H54 (cell line): ENCODE results near the gene RPL39L.

Source experiments
- DNase-seq: peaks from one replicate; pipeline ENCODE4 v3.0.0; 2011; ENCODE audit warnings: low spot score, mixed read lengths; ENCODE audit not compliant: insufficient read length
- FAIRE-seq: peaks from 3 replicates; lab custom pipeline; 2011; peaks lifted over from hg19 to GRCh38; lab: Jason Lieb, UNC
- POLR2A ChIP-seq: IDR thresholded peaks from 2 replicates; pipeline ENCODE4 v1.6.1; 2011; ENCODE audit warnings: low read depth, mild to moderate bottlenecking, low read length

Gene RPL39L

DNA sequence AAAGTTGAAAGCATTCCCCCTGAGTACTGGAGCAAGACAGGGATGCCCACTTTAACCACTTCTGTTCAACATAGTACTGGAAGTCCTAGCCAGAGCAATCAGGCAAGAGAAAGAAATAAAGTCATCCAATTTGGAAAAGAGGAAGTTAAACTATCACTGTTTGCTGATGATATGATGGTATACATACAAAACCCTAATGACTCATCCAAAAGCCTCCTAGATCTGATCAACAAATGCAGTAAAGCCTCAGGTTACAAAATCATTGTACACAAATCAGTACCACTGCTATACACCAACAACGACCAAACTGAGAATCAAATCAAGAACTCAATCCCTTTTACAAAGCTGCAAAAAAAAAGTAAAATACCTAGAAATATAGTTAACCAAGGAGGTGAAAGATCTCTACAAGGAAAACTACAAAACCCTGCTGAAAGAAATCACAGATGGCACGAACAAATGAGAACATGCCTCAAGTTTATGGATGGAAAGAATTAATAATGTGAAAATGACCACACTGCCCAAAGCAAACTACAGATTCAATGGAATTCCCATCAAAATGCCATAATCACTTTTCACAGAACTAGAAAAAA is 40.3 kb downstream of the RPL39L start:
- no peak for TF ChIP-seq POLR2A
- no peak for DNase-seq
- peak; percentile 67 for FAIRE-seq

DNA sequence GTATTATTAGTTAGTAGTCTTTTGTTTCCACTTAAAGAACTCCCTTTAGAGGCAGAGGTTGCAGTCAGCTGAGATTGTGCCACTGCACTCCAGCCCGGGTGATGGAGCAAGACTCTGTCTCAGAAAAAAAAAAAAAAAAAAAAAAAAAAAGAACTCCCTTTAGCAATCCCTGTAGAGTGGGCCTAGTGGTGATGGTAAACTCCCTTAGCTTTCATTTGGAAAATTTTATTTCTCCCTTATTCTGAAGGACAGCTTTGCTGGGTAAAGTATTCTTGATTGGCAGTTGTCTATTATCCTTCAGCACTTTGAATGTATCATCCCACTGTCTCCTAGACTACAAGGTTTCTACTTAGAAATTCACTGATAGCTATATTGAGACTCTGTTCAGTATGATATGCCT is 46.0 kb downstream of the RPL39L start:
- no peak for TF ChIP-seq POLR2A
- no peak for DNase-seq
- no peak for FAIRE-seq

DNA sequence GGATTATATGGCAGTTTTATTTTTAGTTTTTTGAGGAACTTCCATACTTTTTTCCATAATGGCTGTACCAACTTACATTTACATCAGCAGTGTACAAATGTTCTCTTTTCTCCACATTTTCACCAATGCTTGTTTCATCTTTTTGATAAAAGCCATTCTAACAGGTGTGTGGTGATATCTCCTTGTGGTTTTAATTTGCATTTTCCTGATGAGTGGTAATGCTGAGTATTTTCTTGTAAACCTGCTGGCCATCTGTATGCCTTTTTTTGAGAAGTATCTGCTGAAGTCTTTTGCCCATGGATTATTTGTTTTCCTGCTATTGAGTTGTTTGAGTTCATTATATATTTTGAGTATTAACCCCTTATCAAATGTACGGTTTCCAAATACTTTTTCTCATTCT is 50.6 kb downstream of the RPL39L start:
- FAIRE-seq = no peak
- TF ChIP-seq POLR2A = no peak

DNA sequence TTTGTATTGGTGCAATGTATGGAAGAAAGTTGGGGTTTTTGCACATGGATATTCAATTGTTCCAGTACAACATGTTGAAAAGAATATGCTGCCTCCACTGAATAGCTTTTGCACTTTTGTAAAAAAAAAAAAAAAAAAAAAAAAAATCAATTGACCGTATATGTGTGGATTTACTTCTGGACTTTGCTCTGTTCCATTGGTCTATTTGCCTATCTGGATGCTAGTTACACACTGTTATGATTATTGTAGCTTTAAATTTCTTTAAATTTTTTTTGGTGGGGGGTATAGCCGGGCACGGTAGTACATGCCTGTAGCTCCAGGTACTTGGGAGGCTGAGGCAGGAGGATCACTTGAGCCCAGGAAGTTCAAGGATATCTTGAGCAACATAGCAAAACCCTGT is 52.5 kb downstream of the RPL39L start:
- no peak for TF ChIP-seq POLR2A
- DNase-seq = no peak
- no peak for FAIRE-seq

More for the DNA sequence above, 50.6 kb downstream of the RPL39L start:
- no peak for DNase-seq

DNA sequence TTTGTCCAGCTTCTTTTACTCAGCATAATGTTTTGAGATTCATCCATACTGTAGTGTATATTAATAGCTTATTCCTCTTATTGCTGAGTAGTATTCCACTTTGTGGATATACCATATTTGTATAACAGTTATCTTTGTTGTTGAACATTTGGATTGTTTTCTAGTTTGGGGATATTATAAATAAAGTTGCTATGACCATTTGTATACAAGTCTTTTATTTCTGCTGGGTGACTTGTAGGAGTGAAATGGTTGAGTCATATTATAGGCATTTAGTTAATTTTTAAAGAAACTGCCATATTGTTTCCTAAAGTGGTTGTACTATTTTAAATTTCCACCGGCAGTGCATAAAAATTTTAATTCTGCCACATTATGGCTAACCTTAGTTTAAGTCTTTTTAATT is 53.4 kb downstream of the RPL39L start:
- DNase-seq = no peak
- no peak for TF ChIP-seq POLR2A
- peak; percentile 41 for FAIRE-seq

DNA sequence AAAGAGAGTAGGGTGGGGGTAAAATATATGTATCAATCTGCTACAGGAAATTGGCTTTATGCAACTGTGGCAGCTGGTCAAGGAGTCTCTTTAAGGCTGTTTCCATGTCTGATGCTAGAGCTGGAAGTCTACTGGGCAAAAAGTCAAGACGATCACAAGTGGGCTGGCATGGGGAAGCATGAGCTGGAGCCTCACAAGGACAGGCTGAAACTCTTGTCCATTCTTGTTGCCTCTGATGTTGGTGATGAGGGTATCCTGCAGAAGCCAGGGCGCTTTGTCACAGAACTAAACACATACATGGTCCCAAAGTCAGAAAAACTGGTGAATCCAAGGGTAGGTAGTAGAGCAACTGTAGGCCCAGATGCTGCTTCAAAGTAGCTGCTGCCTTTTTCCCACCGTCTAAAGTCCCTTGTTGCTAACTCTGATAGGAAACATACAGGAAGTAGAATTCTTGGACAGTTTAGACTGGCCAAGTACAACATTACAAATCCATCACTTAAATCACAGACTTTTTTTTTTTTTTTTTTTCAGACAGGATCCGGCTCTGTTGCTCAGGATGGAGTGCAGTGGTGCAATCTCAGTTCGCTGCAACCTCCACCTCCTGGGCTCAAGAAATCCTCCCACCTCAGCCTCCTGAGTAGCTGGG is 54.2 kb downstream of the RPL39L start:
- TF ChIP-seq POLR2A = no peak
- DNase-seq (no peak), FAIRE-seq (no peak)

DNA sequence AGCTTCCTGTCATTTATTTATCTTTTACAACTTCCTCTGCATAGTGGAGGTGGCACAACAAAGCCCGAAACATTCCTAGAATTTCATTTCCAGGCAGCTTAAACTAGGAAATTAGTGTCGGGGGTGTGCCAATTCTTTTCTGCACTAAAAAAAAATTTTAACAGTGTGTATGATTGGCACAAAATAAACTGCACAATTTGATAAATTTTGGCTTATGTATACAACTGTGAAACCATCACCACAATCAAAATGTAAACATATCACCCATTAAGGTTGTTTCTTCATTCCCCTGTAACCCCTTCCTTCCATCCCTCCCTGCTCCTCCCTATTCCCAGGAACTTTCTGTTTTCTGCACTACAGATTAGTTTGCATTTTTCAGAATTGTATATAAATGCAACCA is 54.7 kb downstream of the RPL39L start:
- FAIRE-seq (no peak), DNase-seq (no peak)
- no peak for TF ChIP-seq POLR2A

DNA sequence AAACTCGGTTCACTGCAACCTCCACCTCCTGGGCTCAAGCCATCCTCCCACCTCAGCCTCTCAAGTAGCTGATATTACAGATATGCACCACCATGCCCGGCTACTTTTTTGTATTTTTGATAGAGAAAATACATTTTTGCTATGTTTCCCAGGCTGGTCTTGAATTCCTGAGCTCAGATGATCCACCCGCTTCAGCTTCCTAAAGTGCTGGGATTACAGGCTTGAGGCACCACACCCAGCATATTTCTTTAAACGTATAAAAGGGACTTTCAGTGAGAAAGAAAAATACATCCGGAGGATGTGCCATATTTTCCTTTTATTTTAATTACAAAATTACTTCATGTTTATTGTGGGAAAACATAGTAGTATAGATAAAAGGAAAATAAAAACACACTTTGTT is 55.2 kb downstream of the RPL39L start:
- FAIRE-seq (no peak), DNase-seq (no peak)
- no peak for TF ChIP-seq POLR2A

DNA sequence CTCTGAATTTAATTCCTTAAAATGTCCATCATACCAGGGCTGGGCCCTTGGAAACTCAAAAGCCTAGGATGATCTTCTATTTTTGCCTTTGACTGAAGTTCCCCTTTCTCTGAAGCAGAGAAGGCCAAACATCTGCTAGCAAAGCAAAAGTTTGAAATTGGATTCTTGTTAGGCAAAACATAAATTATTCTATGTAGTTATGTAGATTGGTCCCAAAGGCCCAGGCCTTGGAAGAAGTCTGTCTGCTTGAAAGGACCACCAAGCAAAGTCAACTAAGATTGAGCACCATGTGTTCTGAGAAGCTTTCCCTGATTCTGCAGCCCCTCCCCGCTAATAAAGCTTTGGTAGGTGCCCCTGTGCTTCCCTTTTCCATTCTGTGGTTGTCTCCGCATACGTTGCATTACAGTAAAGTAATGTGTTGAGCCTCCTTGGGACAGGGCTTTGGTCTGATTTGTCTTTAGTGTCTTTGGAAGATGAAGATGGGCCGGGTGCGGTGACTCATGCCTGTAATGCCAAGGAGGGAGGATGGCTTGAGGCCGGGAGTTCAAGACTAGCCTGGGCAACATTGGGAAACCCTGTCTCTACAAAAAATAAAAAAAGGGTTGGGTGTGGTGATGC is 56.4 kb downstream of the RPL39L start:
- DNase-seq = no peak
- no peak for FAIRE-seq
- no peak for TF ChIP-seq POLR2A

DNA sequence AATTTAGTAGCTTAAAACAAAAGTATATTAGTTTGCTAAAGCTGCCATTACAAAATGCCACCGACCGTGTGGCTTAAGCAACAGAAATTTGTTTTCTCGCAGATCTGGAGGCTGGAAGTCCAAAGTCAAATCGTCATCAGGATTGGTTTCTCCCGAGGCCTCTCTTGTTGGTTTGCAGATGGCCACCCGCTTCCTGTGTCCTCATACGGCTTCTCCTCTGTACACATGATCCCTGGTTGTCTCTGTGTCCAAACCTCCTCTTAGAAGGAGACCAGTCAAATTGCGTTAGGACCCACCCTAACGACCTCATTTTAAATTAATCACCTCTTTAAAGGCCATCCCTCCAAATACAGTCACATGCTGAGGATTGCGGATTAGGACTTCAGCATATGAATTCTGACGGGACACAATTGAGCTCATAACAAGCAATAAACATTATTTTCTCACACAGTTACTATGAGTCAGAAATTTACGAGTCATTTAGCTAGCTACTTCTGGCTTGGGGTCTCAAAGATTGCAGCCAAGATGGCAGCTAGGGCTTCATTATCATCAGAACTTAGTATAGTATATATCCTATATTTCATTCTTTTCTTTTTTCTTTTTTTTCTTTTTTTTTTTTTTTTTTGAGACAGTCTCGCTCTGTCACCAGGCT is 58.4 kb downstream of the RPL39L start:
- no peak for TF ChIP-seq POLR2A
- no peak for FAIRE-seq
- no peak for DNase-seq

DNA sequence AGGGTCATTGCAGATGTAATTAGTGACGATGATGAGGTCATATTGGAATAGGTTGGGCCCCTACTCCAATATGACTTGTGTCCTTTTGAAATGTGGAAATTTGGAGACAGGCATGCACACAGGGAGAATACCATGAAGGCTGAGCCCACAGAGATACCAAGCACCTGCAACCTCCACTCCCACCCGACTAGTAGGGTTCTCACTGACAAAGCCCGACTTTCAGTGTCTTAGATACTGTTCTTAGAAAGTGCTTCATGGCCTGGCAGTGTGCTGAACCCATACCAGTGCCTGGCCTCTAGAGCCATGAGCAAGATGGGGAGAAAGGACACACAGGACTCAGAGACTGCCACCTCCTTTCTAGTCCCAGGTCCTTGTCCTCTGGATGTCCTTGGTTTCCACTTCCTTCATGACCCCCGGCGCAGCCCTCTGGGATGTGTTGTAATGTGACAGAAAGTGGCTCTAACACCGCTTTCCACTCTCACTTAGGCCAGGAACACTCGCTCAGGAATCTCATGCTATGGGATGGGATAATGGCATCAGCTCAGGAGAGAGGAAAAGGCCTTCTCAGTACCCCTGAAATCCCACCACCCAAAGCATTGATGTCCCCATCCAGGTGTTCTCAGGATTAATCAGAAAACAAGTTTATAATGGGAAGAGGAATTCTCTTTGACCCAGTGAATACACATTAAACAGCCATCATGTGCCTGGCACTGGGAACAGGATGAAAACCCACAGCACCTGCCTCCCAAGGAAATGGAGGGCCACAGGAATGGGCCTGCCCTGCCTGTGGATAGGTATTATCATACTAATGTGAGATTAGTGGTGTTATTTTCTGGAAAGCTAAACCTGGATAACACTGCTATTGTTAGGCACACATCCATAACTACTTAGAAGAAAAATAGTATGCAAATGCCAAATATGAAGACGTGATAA is 59.9 kb downstream of the RPL39L start:
- no peak for TF ChIP-seq POLR2A
- DNase-seq (no peak), FAIRE-seq (no peak)

DNA sequence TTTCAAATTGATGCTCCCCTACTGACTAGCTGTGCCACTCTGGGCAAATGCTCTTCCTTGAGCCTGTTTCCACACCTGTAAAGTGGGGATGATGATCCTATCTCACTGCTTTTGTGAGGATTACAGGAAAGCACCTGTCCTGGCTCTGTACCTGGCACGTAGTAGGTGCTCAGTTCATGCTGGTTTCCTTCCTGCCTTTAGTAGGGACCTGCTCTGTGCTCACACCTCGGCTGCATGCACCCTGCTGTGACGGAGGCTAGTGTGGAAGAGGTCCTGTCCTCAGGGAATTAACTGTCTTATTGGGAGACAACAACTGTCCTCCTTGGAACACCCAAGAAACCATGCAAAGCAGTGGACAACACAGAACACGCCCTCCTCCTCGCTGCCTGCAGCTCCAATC is 61.8 kb downstream of the RPL39L start:
- DNase-seq = no peak
- FAIRE-seq = no peak
- TF ChIP-seq POLR2A = no peak

DNA sequence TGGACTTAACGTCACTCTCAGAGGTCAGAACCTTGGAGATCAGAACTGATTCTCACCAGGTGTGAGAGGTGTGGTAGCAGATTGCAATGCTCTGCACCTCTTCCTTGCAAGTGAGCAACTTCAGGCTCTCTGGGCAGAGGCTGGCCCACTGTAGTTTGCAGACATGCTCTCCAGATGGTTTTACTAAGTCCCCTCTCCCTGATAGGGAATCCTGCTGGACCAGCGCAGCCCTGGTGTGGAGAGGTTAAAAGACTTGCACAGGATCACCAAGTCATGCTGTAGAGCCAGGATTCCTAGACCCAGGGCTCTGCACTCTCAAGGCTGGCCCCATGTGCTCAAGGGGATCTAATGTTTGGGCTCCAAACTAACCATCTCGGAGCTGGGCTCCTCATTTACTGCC is 62.2 kb downstream of the RPL39L start:
- no peak for TF ChIP-seq POLR2A
- DNase-seq (no peak), FAIRE-seq (no peak)
